CD4-positive, CD25-positive, alpha-beta regulatory T cell (primary cell): ENCODE results near the gene TGOLN2. TPM values are rescaled to one million over a fixed set of nuclear protein-coding genes. Genes with fewer than 3 reads are reported as not detected.
"Not testable (repeated sequence)": the region's sequence is repeated elsewhere in the genome, so short reads cannot be mapped to it uniquely, and the experiment has no call there.

Source experiments
- ATAC-seq, 2 donors: fragments of 150-1000 bp; cut with Tn5 transposase; one replicate each; pipeline ENCODE4 v1.10.0; 2021; ENCODE audit warnings: low read depth in 2 of 2, moderate number of reproducible peaks in 2 of 2, moderate library complexity in 1 of 2
- DNase-seq, 3 donors: peaks; one replicate each; pipeline versions ENCODE4 v3.0.0 to v3.0.0-alpha.2; 2012 to 2022; ENCODE audit warnings: mixed read lengths in 1 of 3
- H3K27ac ChIP-seq: one replicate; pipeline ENCODE4 v1.7.0; 2013; ENCODE audit warnings: mild to moderate bottlenecking, low read length; ENCODE audit not compliant: insufficient read depth, poor library complexity, severe bottlenecking
- H3K27me3 ChIP-seq: one replicate; pipeline ENCODE4 v1.7.0; 2013; ENCODE audit warnings: low read length; ENCODE audit not compliant: control insufficient read depth, insufficient read depth
- H3K36me3 ChIP-seq: one replicate; pipeline ENCODE4 v1.7.0; 2013; ENCODE audit warnings: mild to moderate bottlenecking, low read length, moderate library complexity; ENCODE audit not compliant: control insufficient read depth, insufficient read depth
- H3K4me1 ChIP-seq: 2 replicates; pipeline ENCODE4 v1.7.0; 2013; ENCODE audit warnings: mild to moderate bottlenecking, low read length; ENCODE audit not compliant: insufficient read depth, control insufficient read depth, poor library complexity, severe bottlenecking
- H3K4me3 ChIP-seq: one replicate; pipeline ENCODE4 v1.7.0; 2013; ENCODE audit warnings: low read depth, mild to moderate bottlenecking, low read length, moderate library complexity
- H3K9me3 ChIP-seq, 2 experiments: 1 replicate in 1 of 2; 2 replicates in 1 of 2; pipeline ENCODE4 v1.7.0; 2013; ENCODE audit warnings: low read length in 2 of 2, mild to moderate bottlenecking in 1 of 2, moderate library complexity in 1 of 2; ENCODE audit not compliant: control insufficient read depth in 2 of 2
- H3K27ac Mint-ChIP-seq, 3 donors: one replicate each; pipeline ENCODE4 v1.8.0; 2020 to 2022; ENCODE audit warnings: mild to moderate bottlenecking in 3 of 3, mixed read lengths in 3 of 3, moderate library complexity in 2 of 3
- H3K27me3 Mint-ChIP-seq: one replicate; pipeline ENCODE4 v1.8.0; 2022; ENCODE audit warnings: mild to moderate bottlenecking, mixed read lengths
- H3K36me3 Mint-ChIP-seq: one replicate; pipeline ENCODE4 v1.8.0; 2020; ENCODE audit warnings: mixed read lengths
- H3K4me1 Mint-ChIP-seq, 4 donors: one replicate each; pipeline ENCODE4 v1.8.0; 2020 to 2022; ENCODE audit warnings: mixed read lengths in 4 of 4, mild to moderate bottlenecking in 1 of 4
- H3K4me3 Mint-ChIP-seq, 4 donors: one replicate each; pipeline ENCODE4 v1.8.0; 2020 to 2022; ENCODE audit warnings: mild to moderate bottlenecking in 4 of 4, mixed read lengths in 4 of 4, moderate library complexity in 3 of 4
- H3K9me3 Mint-ChIP-seq, 7 donors: one replicate each; pipeline ENCODE4 v1.8.0; 2020 to 2022; ENCODE audit warnings: mixed read lengths in 7 of 7, mild to moderate bottlenecking in 3 of 7, moderate library complexity in 2 of 7
- polyA plus RNA-seq, 4 donors: library from polyadenylated mRNA; unstranded; fragments of 300-500 nt; fragmentation: Illumina TruSeq; gene quantifications; one replicate each; pipeline ENCODE4 v1.2.3, GENCODE V29; 2021
- total RNA-seq: library from RNA; stranded (reverse); gene quantifications from one replicate; pipeline ENCODE4 v1.2.3, GENCODE V29; 2022

TGOLN2 gene
- total and polyA plus RNA-seq, 5 donors from 2014 or later: 51.3 to 168 (median 62.4) TPM

- H3K36me3 Mint-ChIP-seq: peaks cover 65% of the 10 kb centered on the region
- no peak for ATAC-seq
Measured at GRCh38 chr2:85324639-85325465, 2.9 kb downstream of the TGOLN2 start.

GRCh38 chr2:85323988-85324367 lies 3.8 kb downstream of the TGOLN2 start:
- Mint-ChIP-seq H3K36me3 (peaks cover 70% of the 10 kb centered on the region), H3K4me3 (peak overlapping the region; percentile 96 to 100 (median 100)), H3K27ac (peak overlapping the region; percentile 38 to 100 (median 82)), H3K4me1 (peaks cover 35 to 93% (median 69%) of the 10 kb centered on the region in 4 donors), H3K27me3 (peaks cover 18% of the 10 kb centered on the region)
- Histone ChIP-seq H3K36me3 (peaks cover 69% of the 10 kb centered on the region), H3K4me3 (peak overlapping the region; percentile 99), H3K4me1 (peaks cover 89% of the 10 kb centered on the region), H3K27ac (peak overlapping the region; percentile 97)
- not testable (repeated sequence) for H3K9me3 ChIP-seq, DNase-seq, H3K27me3 ChIP-seq, ATAC-seq, H3K9me3 Mint-ChIP-seq

More at GRCh38 chr2:85324639-85325465, 2.9 kb downstream of the TGOLN2 start:
- Histone ChIP-seq H3K4me1 (peaks cover 85% of the 10 kb centered on the region), H3K27ac (peak overlapping the region; percentile 97), H3K9me3 (no peaks in the 10 kb centered on the region), H3K36me3 (peaks cover 62% of the 10 kb centered on the region), H3K4me3 (peak overlapping the region; percentile 99), H3K27me3 (no peaks in the 10 kb centered on the region)
- DNase-seq: peak in 1 of 3 donors; percentile 37
- peaks cover 18% of the 10 kb centered on the region for H3K27me3 Mint-ChIP-seq
- peak overlapping the region; percentile 84 to 100 (median 100) for H3K27ac Mint-ChIP-seq
- peaks cover 36 to 92% (median 66%) of the 10 kb centered on the region in 4 donors for H3K4me1 Mint-ChIP-seq
- no peaks in the 10 kb centered on the region for H3K9me3 Mint-ChIP-seq
- H3K4me3 Mint-ChIP-seq: peak overlapping the region; percentile 96 to 100 (median 100)

DNA sequence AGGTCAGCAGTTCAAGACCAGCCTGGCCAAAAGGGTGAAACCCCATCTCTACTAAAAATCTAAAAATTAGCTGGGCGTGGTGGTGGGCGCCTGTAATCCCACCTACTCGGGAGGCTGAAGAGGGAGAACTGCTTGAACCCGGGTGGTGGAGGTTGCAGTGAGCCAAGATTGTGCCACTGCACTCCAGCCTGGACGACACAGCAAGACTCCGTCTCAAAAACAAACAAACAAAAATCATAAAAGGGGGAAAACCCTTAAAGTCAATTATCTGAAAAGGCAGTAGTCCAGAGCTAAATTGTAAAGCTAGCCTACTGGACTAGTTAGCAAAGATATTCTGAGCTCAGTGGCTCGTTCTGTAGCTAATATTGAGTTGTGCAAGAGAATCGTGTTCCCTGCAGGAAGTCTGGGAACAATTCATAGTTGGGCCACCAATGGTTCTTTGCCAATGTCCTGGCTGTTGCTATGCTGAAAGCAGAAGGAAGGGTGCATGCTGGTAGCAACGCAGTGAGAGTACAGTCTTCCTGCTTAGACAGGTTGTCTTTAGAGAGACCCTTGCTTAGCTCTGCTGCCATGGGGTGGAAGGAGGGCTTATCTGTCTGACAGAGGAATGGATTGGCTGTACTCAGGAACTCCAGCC lies 4.3 kb downstream of the TGOLN2 start:
- H3K27me3 ChIP-seq: no peaks in the 10 kb centered on the region
- peaks cover 73% of the 10 kb centered on the region for H3K36me3 ChIP-seq
- H3K4me3 ChIP-seq: peak overlapping the region; percentile 63
- H3K4me1 ChIP-seq: peaks cover 89% of the 10 kb centered on the region
- peak overlapping the region; percentile 38 to 100 (median 82) for H3K27ac Mint-ChIP-seq
- no peaks in the 10 kb centered on the region for H3K9me3 ChIP-seq
- peaks cover 35 to 93% (median 70%) of the 10 kb centered on the region in 4 donors for H3K4me1 Mint-ChIP-seq
- peaks cover 76% of the 10 kb centered on the region for H3K36me3 Mint-ChIP-seq
- H3K4me3 Mint-ChIP-seq: peak overlapping the region; percentile 96 to 100 (median 100)
- H3K27me3 Mint-ChIP-seq: peaks cover 16% of the 10 kb centered on the region
- DNase-seq (no peak), ATAC-seq (no peak)
- no peaks in the 10 kb centered on the region for H3K9me3 Mint-ChIP-seq
- H3K27ac ChIP-seq: peak overlapping the region; percentile 24

DNA sequence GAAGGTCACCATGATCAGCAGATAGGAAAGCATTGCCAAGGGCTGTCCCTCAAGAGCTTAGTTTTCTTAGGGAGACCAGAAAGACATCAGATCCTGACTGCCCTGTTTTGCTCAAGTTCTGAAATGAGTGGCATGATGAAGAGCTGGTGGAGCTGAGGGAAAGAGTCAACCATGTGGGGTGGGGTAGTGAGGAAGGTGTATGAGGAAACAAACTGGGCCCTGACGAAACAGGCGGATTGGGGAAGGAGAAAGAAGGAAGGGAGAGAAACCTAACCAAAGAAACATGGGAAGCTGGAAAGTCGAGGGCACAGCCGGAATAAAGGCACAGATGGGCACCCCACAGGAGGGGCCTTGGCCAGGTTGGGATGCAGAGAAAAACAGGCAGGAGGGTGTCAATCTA lies 8.0 kb downstream of the TGOLN2 start:
- peak overlapping the region; percentile 56 for H3K27ac ChIP-seq
- no peak for DNase-seq

DNA sequence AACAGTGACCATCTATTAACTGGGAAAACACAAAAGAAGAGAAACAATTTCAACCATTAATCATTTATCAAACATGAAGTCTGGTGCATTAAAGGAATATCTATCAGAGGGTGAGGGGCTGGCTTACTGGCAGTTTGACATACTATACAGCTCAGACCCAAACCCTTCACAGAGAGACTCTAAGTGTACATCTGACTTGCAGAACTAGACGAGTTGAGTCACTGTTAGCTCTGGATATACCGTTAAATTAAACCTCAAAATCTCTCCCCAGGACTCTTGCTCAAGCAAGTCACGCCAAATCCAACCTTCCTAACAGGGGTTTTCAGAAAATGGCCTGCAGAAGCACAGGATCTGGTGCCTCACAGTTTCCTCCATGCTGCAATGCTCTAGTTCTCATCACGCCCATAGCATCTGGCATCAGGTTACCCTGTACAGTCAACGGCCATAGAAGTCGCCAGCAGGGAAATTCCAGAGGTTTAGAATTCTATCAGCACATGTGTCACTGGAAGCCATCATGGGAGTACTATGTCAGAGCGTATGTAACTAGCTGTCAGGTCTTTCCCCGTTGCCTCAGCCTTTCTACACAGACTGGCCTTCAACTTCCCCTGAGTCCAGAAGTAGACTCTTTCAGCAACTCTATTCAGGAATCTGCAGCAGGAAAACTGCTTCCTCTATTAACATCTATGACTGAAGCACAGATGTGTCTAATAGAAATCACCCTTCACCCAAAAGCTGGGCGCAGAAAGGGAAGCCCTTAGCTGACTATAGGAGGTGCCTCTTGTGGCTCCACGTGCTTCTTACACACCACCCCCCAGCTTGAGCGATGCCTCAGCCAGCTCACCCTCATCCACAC lies 9.3 kb downstream of the TGOLN2 start:
- H3K9me3 Mint-ChIP-seq: no peaks in the 10 kb centered on the region
- H3K36me3 Mint-ChIP-seq: peaks cover 63% of the 10 kb centered on the region

More for the DNA sequence above, 8.0 kb downstream of the TGOLN2 start:
- no peaks in the 10 kb centered on the region for H3K27me3 Mint-ChIP-seq
- H3K4me3 Mint-ChIP-seq: peak overlapping the region; percentile 44 to 100 (median 98)
- H3K4me1 Mint-ChIP-seq: peaks cover 28 to 82% (median 64%) of the 10 kb centered on the region in 4 donors
- peaks cover 67% of the 10 kb centered on the region for H3K36me3 Mint-ChIP-seq
- Histone ChIP-seq H3K4me1 (peaks cover 70% of the 10 kb centered on the region), H3K27me3 (no peaks in the 10 kb centered on the region), H3K4me3 (peak overlapping the region; percentile 30), H3K9me3 (no peaks in the 10 kb centered on the region), H3K36me3 (peaks cover 85% of the 10 kb centered on the region)
- no peaks in the 10 kb centered on the region for H3K9me3 Mint-ChIP-seq
- no peak for ATAC-seq
- peak overlapping the region; percentile 28 to 87 (median 44) for H3K27ac Mint-ChIP-seq

GRCh38 chr2:85315921-85316320 lies 11.9 kb downstream of the TGOLN2 start:
- Histone ChIP-seq H3K36me3 (peaks cover 60% of the 10 kb centered on the region), H3K4me1 (peaks cover 32% of the 10 kb centered on the region)
- H3K27ac Mint-ChIP-seq: peak overlapping the region in 1 of 3 donors; percentile 42
- H3K36me3 Mint-ChIP-seq: peaks cover 44% of the 10 kb centered on the region
- peak overlapping the region in 1 of 4 donors; percentile 54 for H3K4me3 Mint-ChIP-seq
- not testable (repeated sequence) for H3K9me3 Mint-ChIP-seq, ATAC-seq, H3K27me3 Mint-ChIP-seq, DNase-seq, H3K27ac ChIP-seq, H3K4me3 ChIP-seq, H3K27me3 ChIP-seq, H3K9me3 ChIP-seq
- peaks cover 16 to 53% (median 38%) of the 10 kb centered on the region in 4 donors for H3K4me1 Mint-ChIP-seq

More for the DNA sequence above, 9.3 kb downstream of the TGOLN2 start:
- Mint-ChIP-seq H3K4me3 (peak overlapping the region; percentile 44 to 100 (median 86)), H3K27ac (peak overlapping the region; percentile 28 to 76 (median 72)), H3K27me3 (no peaks in the 10 kb centered on the region), H3K4me1 (peaks cover 26 to 78% (median 59%) of the 10 kb centered on the region in 4 donors)
- Histone ChIP-seq H3K9me3 (no peaks in the 10 kb centered on the region), H3K27me3 (no peaks in the 10 kb centered on the region), H3K4me3 (peak overlapping the region; percentile 61), H3K4me1 (peaks cover 57% of the 10 kb centered on the region), H3K27ac (peak overlapping the region; percentile 34), H3K36me3 (peaks cover 84% of the 10 kb centered on the region)
- ATAC-seq (peak; percentile 61 to 63), DNase-seq (no peak)

- no peaks in the 10 kb centered on the region for H3K9me3 Mint-ChIP-seq
- peaks cover 4% of the 10 kb centered on the region for H3K27me3 Mint-ChIP-seq
- Histone ChIP-seq H3K27ac (no peak overlapping the region), H3K27me3 (no peaks in the 10 kb centered on the region), H3K36me3 (peaks cover 49% of the 10 kb centered on the region), H3K9me3 (no peaks in the 10 kb centered on the region), H3K4me3 (no peak overlapping the region), H3K4me1 (peaks cover 27% of the 10 kb centered on the region)
- H3K4me1 Mint-ChIP-seq: peaks cover 17 to 52% (median 33%) of the 10 kb centered on the region in 4 donors
- peak overlapping the region in 1 of 4 donors; percentile 54 for H3K4me3 Mint-ChIP-seq
- no peak for ATAC-seq
- no peak for DNase-seq
- H3K27ac Mint-ChIP-seq: no peak overlapping the region
- peaks cover 34% of the 10 kb centered on the region for H3K36me3 Mint-ChIP-seq
Measured at GRCh38 chr2:85314884-85315242, 12.9 kb downstream of the TGOLN2 start.
